Chondrocyte (in vitro differentiated cells): ENCODE measurements around the gene RAP1A. TPM values are rescaled to one million over a fixed set of nuclear protein-coding genes. Genes with fewer than 3 reads are reported as not detected.

Source experiments
- DNase-seq: peaks from one replicate; pipeline ENCODE4 v3.0.0; 2021; ENCODE audit warnings: mixed read lengths, low spot score
- H3K27ac Mint-ChIP-seq: one replicate; pipeline ENCODE4 v1.8.0; 2021; ENCODE audit warnings: mild to moderate bottlenecking, moderate library complexity, mixed read lengths; ENCODE audit not compliant: unreplicated experiment
- H3K27me3 Mint-ChIP-seq: 2 replicates; pipeline ENCODE4 v1.8.0; 2021; ENCODE audit warnings: low read depth, mixed read lengths
- H3K36me3 Mint-ChIP-seq: 2 replicates; pipeline ENCODE4 v1.8.0; 2021; ENCODE audit warnings: low read depth, mixed read lengths
- H3K4me1 Mint-ChIP-seq: 2 replicates; pipeline ENCODE4 v1.8.0; 2021; ENCODE audit warnings: low read depth, mild to moderate bottlenecking, mixed read lengths
- H3K4me3 Mint-ChIP-seq: one replicate; pipeline ENCODE4 v1.8.0; 2021; ENCODE audit warnings: mild to moderate bottlenecking, moderate library complexity, mixed read lengths; ENCODE audit not compliant: unreplicated experiment
- H3K9me3 Mint-ChIP-seq: 2 replicates; pipeline ENCODE4 v1.8.0; 2021; ENCODE audit warnings: low read depth, mixed read lengths
- CTCF ChIP-seq: fragments of 200-600 bp; sonication (generic); IDR thresholded peaks from 2 replicates; pipeline ENCODE4 v1.5.0; 2021; ENCODE audit warnings: antibody characterized with exemption, mild to moderate bottlenecking, moderate library complexity
- total RNA-seq: library from RNA; stranded (reverse); gene quantifications from 3 replicates; pipeline ENCODE4 v1.2.1, GENCODE V29; 2021

The RAP1A gene
- total RNA-seq, 1 donor from 2014 or later, result 60.5 TPM

GRCh38 chr1:111666828-111667227 lies 47.2 kb downstream of the RAP1A start:
- Mint-ChIP-seq H3K27ac (no peak overlapping the region), H3K4me1 (peaks cover 35% of the 10 kb centered on the region), H3K27me3 (no peaks in the 10 kb centered on the region), H3K4me3 (no peak overlapping the region), H3K36me3 (peaks cover 2% of the 10 kb centered on the region), H3K9me3 (no peaks in the 10 kb centered on the region)
- no peak for TF ChIP-seq CTCF
- DNase-seq, result no peak

DNA sequence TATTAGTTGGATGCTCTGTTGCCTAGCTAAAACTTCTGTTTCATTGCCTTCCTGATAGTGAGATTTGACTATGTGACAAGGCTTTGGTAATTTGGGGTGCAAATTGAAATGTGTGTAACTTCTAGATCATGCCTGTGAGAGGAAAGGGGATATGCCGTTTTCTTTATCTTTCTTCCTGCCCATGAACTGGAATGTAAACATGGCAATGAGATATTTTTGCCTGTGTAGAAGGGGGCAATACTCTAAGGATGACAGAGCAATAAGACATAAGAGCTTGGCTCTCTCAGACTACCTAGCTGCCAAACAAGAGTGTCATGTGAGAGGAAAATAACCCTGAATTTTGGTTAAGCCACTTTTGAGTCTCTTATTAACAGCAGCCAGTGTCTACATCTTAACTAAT lies 49.7 kb downstream of the RAP1A start:
- H3K27ac Mint-ChIP-seq, result peak overlapping the region; percentile 41
- H3K4me3 Mint-ChIP-seq, result no peak overlapping the region
- H3K4me1 Mint-ChIP-seq, result peaks cover 42% of the 10 kb centered on the region
- TF ChIP-seq CTCF, result no peak
- H3K9me3 Mint-ChIP-seq, result no peaks in the 10 kb centered on the region
- no peak for DNase-seq
- no peaks in the 10 kb centered on the region for H3K27me3 Mint-ChIP-seq
- H3K36me3 Mint-ChIP-seq, result peaks cover 2% of the 10 kb centered on the region

- DNase-seq, result no peak
- Mint-ChIP-seq H3K36me3 (peaks cover 2% of the 10 kb centered on the region), H3K4me1 (peaks cover 30% of the 10 kb centered on the region), H3K27ac (no peak overlapping the region), H3K4me3 (no peak overlapping the region), H3K27me3 (no peaks in the 10 kb centered on the region), H3K9me3 (peaks cover 4% of the 10 kb centered on the region)
- TF ChIP-seq CTCF, result no peak
Measured at GRCh38 chr1:111671852-111672251, 52.3 kb downstream of the RAP1A start.

DNA sequence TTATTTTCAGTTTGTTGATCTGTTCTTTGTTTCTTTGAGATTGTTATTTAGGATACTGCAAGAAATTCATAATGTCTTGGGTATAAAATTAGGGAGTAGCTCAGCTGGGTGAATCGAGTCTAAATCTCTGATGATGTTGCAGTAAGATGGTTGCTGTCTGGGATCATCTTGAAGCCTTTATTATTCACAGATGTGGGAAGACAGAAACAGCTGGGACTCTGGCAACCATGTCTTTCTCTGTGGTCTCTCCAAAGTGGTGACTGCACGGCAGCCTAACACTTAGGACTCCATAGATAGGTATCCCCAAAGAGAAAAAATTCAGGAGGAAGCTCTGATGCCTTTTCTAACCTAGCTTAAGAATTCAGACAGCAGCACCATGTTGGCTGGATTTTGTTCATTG lies 52.7 kb downstream of the RAP1A start:
- TF ChIP-seq CTCF, result no peak
- Mint-ChIP-seq H3K27me3 (no peaks in the 10 kb centered on the region), H3K4me1 (peaks cover 30% of the 10 kb centered on the region), H3K27ac (no peak overlapping the region), H3K36me3 (peaks cover 4% of the 10 kb centered on the region), H3K4me3 (no peak overlapping the region), H3K9me3 (peaks cover 4% of the 10 kb centered on the region)
- DNase-seq, result no peak

DNA sequence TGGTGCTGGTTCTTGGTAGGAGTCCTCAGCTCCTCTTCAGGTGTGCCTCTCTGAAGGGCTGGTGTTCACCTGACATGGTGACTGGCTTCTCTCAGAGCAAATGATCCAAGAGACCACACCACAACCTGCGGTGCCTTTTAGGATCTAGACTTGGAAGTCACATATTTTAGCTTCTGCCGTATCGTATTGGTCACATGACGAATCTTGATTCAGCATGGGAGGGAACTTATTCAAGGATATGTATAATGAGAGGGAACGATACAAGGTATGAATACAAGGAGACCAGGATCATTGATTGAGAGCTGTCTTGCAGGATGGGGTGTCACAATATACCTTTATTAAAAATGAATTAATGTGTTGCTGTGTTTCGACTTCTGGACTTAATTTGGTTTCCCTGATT lies 58.0 kb downstream of the RAP1A start:
- no peak for TF ChIP-seq CTCF
- no peak overlapping the region for H3K27ac Mint-ChIP-seq
- H3K9me3 Mint-ChIP-seq, result peaks cover 17% of the 10 kb centered on the region
- peaks cover 13% of the 10 kb centered on the region for H3K36me3 Mint-ChIP-seq
- no peak overlapping the region for H3K4me3 Mint-ChIP-seq
- no peak for DNase-seq
- no peaks in the 10 kb centered on the region for H3K27me3 Mint-ChIP-seq
- peaks cover 20% of the 10 kb centered on the region for H3K4me1 Mint-ChIP-seq
